Esophagus squamous epithelium (tissue), 5 donors: ENCODE measurements around the gene SSH3. TPM values are rescaled to one million over a fixed set of nuclear protein-coding genes. Genes with fewer than 3 reads are reported as not detected.

Experiments
- DNase-seq: peaks from one replicate; lab custom pipeline; 2025; lab: John Stamatoyannopoulos, UW
- H3K27ac ChIP-seq, 4 donors: fragments of 200-600 bp; sonication (generic); one replicate each; pipeline ENCODE4 v1.5.1; 2016 to 2019; ENCODE audit warnings: mild to moderate bottlenecking in 1 of 4
- H3K27me3 ChIP-seq, 4 donors: fragments of 200-600 bp; sonication (generic); 1 replicate in 3 of 4; 2 replicates in 1 of 4; pipeline versions ENCODE4 v1.5.1 to v1.6.0; 2017 to 2021; ENCODE audit warnings: antibody characterized with exemption in 1 of 4
- H3K36me3 ChIP-seq, 3 donors: fragments of 200-600 bp; sonication (generic); one replicate each; pipeline ENCODE4 v1.5.1; 2016 to 2019
- H3K4me1 ChIP-seq, 3 donors: fragments of 200-600 bp; sonication (generic); one replicate each; pipeline ENCODE4 v1.5.1; 2017 to 2019
- H3K4me3 ChIP-seq, 4 donors: fragments of 200-600 bp; sonication (generic); 1 replicate in 3 of 4; 2 replicates in 1 of 4; pipeline ENCODE4 v1.5.1; 2016 to 2019; ENCODE audit warnings: mild to moderate bottlenecking in 2 of 4, moderate library complexity in 1 of 4
- H3K9me3 ChIP-seq, 3 donors: fragments of 200-600 bp; sonication (generic); one replicate each; pipeline ENCODE4 v1.5.1; 2016 to 2019
- CTCF ChIP-seq, 6 experiments: fragments of 450-650 bp in 4 of 6; fragments of 200-600 bp in 2 of 6; sonication (generic) in 2 of 6; IDR thresholded peaks; one replicate each; pipeline ENCODE4 v1.5.1; 2016 to 2019; ENCODE audit warnings: antibody characterized with exemption in 6 of 6, mild to moderate bottlenecking in 4 of 6, moderate library complexity in 4 of 6
- POLR2A ChIP-seq, 4 donors: fragments of 450-650 bp; IDR thresholded peaks; one replicate each; pipeline ENCODE4 v1.6.1; 2017; ENCODE audit warnings: antibody characterized with exemption in 4 of 4, mild to moderate bottlenecking in 4 of 4, moderate library complexity in 3 of 4
- WGBS, 2 donors: methylation state at CpG; one replicate each; pipeline ENCODE4 v1.1.5; 2018; 5-methylcytosine and 5-hydroxymethylcytosine counted together
- intact Hi-C: fragments of 100-400 bp; cut with DNase I; formaldehyde crosslinking; loops from one replicate; pipeline ENCODE4 v1.15.0; 2022
- total RNA-seq, 4 donors: library from RNA; depleted of rRNA; stranded (reverse); fragments of >200 nt; gene quantifications; one replicate each; pipeline ENCODE4 v1.1.0, GENCODE V29; 2016
- donor health status: DM: yes; HTN: yes; CAD: no.

Gene SSH3
- total RNA-seq, 4 donors from 2014 or later = 51.4 to 78.4 (median 64.8) TPM

GRCh38 chr11:67268962-67269268 lies 34.4 kb upstream of the SSH3 start:
- H3K4me3 ChIP-seq = peak overlapping the region in 3 of 4 donors; percentile 94 to 99 (median 96)
- intact Hi-C loops = loop anchor here (5.0 kb wide), 1 partner anchor 48 kb away; no protein-coding TSS in a partner anchor
- peaks cover 8 to 38% (median 15%) of the 10 kb centered on the region in 3 donors for H3K36me3 ChIP-seq
- H3K9me3 ChIP-seq = no peaks in the 10 kb centered on the region
- no peaks in the 10 kb centered on the region for H3K27me3 ChIP-seq
- 50 to 93% methylated on average over 2 to 3 of the region's 13 CpGs for WGBS, 2 donors
- TF ChIP-seq POLR2A (IDR thresholded peaks at IDR 0.05) (no peak), CTCF (IDR thresholded peaks at IDR 0.05) (no peak)
- peaks cover 83 to 93% (median 87%) of the 10 kb centered on the region in 3 donors for H3K4me1 ChIP-seq
- no peak for DNase-seq
- H3K27ac ChIP-seq = peak overlapping the region; percentile 81 to 98 (median 95)

GRCh38 chr11:67269401-67270255 lies 33.7 kb upstream of the SSH3 start:
- Histone ChIP-seq H3K4me1 (peaks cover 83 to 93% (median 87%) of the 10 kb centered on the region in 3 donors), H3K4me3 (peak overlapping the region; percentile 3 to 99 (median 95)), H3K27ac (peak overlapping the region; percentile 81 to 98 (median 95)), H3K36me3 (peaks cover 8 to 45% (median 15%) of the 10 kb centered on the region in 3 donors), H3K27me3 (no peaks in the 10 kb centered on the region), H3K9me3 (no peaks in the 10 kb centered on the region)
- intact Hi-C loops = loop anchor here (5.0 kb wide), 1 partner anchor 48 kb away; no protein-coding TSS in a partner anchor
- TF ChIP-seq POLR2A (IDR thresholded peaks at IDR 0.05) (peak in 1 of 4 donors; percentile 10), CTCF (IDR thresholded peaks at IDR 0.05) (no peak)
- WGBS, 2 donors = 15 to 18% methylated on average over 8 to 12 of the region's 15 CpGs
- no peak for DNase-seq

- DNase-seq = no peak
- Histone ChIP-seq H3K4me3 (peak overlapping the region; percentile 3 to 99 (median 95)), H3K9me3 (no peaks in the 10 kb centered on the region), H3K27ac (peak overlapping the region; percentile 81 to 98 (median 95)), H3K4me1 (peaks cover 87 to 93% (median 87%) of the 10 kb centered on the region in 3 donors), H3K36me3 (peaks cover 8 to 54% (median 15%) of the 10 kb centered on the region in 3 donors), H3K27me3 (no peaks in the 10 kb centered on the region)
- intact Hi-C loops = no loop called here
- WGBS, 2 donors = 21 to 22% methylated on average over 24 to 28 of the region's 28 CpGs
- TF ChIP-seq CTCF (IDR thresholded peaks at IDR 0.05) (no peak), POLR2A (IDR thresholded peaks at IDR 0.05) (no peak)
Observed at GRCh38 chr11:67270256-67271204, 32.8 kb upstream of the SSH3 start.

- intact Hi-C loops = no loop called here
- H3K4me1 ChIP-seq = peaks cover 88 to 93% (median 90%) of the 10 kb centered on the region in 3 donors
Observed at GRCh38 chr11:67271205-67271540, 32.2 kb upstream of the SSH3 start.

More at GRCh38 chr11:67271205-67271540, 32.2 kb upstream of the SSH3 start:
- no peaks in the 10 kb centered on the region for H3K27me3 ChIP-seq
- TF ChIP-seq CTCF (IDR thresholded peaks at IDR 0.05) = no peak
- TF ChIP-seq POLR2A (IDR thresholded peaks at IDR 0.05) = no peak
- H3K36me3 ChIP-seq = peaks cover 8 to 60% (median 15%) of the 10 kb centered on the region in 3 donors
- no peaks in the 10 kb centered on the region for H3K9me3 ChIP-seq
- peak overlapping the region in 3 of 4 donors; percentile 94 to 99 (median 96) for H3K4me3 ChIP-seq
- H3K27ac ChIP-seq = peak overlapping the region; percentile 52 to 98 (median 95)
- DNase-seq = no peak
- WGBS, 2 donors = 46 to 54% methylated on average over 4 of the region's 5 CpGs
